Stimulated activated CD4-positive, alpha-beta T cell treated with anti-CD3 and anti-CD28 coated beads, Interleukin-1b, Interleukin-23, amount 100 ng/mL, for 4 hours (primary cell): ENCODE results near the gene PCDHGA2.
"Not testable (repeated sequence)": the region's sequence is repeated elsewhere in the genome, so short reads cannot be mapped to it uniquely, and the experiment has no call there.

Experiments
- DNase-seq, 2 donors: peaks; one replicate each; pipeline ENCODE4 v3.0.0-alpha.2; 2020; ENCODE audit warnings: low read depth in 2 of 2

Gene PCDHGA2

DNA sequence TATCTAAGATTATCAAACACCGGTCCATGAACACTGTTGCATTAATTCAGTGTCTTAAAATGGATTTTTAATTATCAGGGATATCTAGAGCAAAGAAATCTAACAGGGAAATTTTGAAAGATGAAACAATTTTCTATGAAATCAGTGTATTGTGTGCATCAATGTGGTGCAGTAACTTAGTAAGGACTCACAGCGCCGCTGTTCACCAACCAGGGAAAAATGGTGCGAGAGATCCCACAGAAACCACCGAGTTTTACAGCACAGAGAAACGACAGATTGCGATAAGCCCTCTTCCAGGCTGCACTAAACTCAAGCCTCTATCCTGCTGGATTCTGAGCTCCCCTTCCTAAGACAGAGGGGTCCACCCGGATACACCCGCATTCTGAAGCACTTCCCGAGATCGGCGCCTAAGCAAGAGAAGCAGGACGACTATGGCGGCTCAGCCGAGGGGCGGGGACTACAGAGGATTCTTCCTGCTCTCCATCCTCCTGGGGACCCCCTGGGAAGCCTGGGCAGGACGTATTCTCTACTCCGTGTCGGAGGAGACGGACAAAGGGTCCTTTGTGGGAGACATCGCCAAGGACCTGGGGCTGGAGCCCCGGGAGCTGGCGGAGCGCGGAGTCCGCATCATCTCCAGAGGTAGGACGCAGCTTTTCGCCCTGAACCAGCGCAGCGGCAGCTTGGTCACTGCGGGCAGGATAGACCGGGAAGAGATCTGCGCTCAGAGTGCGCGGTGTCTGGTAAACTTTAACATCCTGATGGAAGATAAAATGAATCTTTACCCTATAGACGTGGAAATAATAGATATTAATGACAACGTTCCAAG lies 44.1 kb downstream of the PCDHGA2 start, which contains the start of gene PCDHGA7:
PCDHGA7 (plus strand) TSS at position 274 of the 826 bp plus-strand sequence; CDS start at position 432, 158 bp downstream.
- no peak for DNase-seq

DNA sequence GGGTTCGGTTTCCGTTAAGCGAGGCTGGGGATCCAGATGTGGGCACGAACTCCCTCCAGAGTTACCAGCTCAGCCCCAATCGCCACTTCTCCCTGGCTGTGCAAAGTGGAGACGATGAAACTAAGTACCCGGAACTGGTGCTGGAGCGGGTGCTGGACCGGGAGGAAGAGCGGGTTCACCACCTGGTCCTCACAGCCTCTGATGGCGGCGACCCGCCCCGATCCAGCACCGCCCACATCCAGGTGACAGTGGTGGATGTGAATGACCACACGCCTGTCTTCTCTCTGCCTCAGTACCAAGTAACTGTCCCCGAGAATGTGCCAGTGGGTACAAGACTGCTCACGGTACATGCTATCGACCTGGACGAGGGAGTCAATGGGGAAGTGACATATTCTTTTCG lies 44.8 kb downstream of the PCDHGA2 start:
- no peak for DNase-seq

DNA sequence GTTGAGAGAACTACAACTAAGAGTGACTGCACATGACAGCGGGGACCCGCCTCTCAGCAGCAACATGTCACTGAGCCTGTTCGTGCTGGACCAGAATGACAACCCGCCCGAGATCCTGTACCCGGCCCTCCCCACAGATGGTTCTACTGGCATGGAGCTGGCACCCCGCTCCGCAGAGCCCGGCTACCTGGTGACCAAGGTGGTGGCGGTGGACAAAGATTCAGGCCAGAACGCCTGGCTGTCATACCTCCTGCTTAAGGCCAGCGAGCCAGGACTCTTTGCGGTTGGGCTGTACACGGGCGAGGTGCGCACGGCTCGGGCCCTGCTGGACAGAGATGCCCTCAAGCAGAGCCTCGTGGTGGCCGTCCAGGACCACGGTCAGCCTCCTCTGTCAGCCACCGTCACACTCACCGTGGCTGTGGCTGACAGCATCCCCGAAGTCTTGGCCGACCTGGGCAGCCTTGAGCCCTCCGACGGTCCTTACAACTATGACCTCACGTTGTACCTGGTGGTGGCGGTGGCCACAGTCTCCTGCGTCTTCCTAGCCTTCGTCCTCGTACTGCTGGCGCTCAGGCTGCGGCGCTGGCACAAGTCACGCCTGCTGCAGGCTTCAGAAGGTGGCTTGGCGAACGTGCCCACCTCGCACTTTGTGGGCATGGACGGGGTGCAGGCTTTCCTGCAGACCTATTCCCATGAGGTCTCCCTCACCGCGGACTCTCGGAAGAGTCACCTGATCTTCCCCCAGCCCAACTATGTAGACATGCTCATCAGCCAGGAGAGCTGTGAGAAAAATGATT lies 46.1 kb downstream of the PCDHGA2 start:
- no peak for DNase-seq

DNA sequence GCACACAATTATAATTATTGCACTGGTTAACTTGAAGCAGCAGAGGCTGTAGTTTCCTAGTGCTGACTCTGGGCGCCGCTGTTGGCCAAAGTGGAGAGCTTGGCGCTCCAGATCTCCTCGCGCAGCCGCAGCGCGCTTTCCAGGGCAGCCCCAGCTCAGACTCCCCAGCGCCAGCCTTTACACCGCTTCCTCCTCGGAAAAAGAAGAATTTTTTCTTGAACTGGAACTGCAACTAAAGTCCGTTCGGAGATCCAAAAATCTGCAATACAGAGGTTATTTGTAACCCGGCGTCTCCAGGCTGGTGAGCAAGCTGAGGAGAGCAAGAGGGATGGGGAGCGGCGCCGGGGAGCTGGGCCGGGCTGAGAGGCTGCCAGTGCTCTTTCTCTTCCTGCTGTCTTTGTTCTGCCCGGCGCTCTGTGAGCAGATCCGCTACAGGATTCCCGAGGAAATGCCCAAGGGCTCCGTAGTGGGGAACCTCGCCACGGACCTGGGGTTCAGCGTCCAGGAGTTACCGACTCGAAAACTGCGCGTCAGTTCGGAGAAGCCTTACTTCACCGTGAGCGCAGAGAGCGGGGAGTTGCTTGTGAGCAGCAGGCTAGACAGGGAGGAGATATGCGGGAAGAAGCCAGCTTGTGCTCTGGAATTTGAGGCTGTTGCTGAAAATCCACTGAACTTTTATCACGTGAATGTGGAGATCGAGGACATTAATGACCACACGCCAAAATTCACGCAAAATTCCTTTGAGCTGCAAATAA lies 49.2 kb downstream of the PCDHGA2 start, which contains the start of gene PCDHGB4:
PCDHGB4 (plus strand) TSS at position 142 of the 755 bp plus-strand sequence; CDS start at position 329, 187 bp downstream.
- not testable (repeated sequence) for DNase-seq

DNA sequence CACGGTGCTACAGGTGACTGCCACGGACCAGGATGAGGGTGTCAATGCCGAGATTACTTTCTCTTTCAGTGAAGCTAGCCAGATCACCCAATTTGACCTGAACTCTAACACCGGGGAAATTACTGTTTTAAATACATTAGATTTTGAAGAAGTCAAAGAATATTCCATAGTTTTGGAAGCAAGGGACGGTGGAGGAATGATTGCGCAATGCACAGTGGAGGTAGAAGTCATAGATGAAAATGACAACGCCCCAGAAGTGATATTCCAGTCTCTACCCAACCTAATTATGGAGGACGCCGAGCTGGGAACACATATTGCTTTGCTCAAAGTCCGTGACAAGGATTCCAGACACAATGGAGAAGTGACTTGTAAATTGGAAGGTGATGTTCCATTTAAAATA lies 50.1 kb downstream of the PCDHGA2 start:
- DNase-seq, result no peak

DNA sequence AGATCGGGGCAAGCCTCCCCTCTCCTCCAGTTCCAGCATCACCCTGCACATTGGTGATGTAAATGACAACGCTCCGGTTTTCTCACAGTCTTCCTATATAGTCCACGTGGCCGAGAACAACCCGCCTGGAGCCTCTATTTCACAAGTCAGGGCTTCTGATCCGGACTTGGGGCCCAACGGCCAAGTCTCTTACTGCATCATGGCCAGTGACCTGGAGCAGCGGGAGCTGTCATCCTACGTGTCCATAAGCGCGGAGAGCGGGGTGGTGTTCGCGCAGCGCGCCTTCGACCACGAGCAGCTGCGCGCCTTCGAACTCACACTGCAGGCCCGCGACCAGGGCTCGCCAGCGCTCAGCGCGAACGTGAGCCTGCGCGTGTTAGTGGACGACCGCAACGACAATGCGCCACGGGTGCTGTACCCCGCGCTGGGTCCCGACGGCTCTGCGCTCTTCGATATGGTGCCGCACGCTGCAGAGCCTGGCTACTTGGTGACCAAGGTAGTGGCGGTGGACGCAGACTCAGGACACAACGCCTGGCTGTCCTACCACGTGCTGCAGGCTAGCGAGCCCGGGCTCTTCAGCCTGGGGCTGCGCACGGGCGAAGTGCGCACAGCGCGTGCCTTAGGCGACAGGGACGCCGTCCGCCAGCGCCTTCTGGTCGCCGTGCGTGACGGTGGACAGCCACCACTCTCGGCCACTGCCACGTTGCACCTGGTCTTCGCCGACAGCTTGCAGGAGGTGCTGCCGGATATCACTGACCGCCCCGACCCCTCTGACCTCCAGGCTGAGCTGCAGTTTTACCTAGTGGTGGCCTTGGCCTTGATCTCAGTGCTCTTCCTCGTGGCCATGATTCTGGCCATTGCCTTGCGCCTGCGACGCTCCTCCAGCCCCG lies 50.8 kb downstream of the PCDHGA2 start:
- no peak for DNase-seq

DNA sequence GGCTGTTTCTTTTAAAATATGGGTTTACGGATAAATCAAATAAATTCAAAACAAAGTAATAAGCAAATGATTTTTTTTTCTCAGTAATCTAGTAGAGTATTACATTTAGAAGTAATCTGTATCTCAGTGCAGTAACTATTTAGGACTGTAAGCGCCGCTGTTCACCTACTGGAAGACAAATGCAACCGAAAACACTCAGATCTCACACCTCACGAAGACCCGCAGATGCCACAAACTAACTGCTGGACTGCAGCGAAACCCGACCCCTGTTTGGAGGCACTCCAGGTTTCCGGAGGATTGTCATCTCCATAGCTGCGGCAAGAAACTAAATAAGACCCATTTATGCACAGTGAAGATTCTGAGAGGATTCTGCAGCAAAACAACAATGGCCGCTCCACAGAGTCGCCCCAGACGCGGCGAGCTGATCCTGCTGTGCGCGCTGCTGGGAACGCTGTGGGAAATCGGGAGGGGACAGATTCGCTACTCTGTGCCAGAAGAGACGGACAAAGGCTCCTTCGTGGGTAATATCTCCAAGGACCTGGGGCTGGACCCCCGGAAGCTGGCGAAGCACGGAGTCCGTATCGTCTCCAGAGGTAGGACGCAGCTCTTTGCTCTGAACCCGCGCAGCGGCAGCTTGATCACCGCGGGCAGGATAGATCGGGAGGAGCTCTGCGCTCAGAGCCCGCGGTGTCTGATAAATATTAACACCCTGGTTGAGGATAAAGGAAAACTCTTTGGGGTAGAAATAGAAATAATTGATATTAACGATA lies 54.1 kb downstream of the PCDHGA2 start, which contains the start of gene PCDHGA8:
PCDHGA8 (plus strand) TSS at position 205 of the 770 bp plus-strand sequence; CDS start at position 386, 181 bp downstream.
- no peak for DNase-seq
